Glutamatergic neuron (in vitro differentiated cells): ENCODE data around the gene CIAO2A. TPM values are rescaled to one million over a fixed set of nuclear protein-coding genes. Genes with fewer than 3 reads are reported as not detected.

ENCODE experiments used
- DNase-seq: peaks from one replicate; pipeline ENCODE4 v3.0.0; 2022
- H3K27ac Mint-ChIP-seq: one replicate; pipeline ENCODE4 v1.8.0; 2020; ENCODE audit warnings: mild to moderate bottlenecking, mixed read lengths, inconsistent platforms; ENCODE audit not compliant: unreplicated experiment
- H3K27me3 Mint-ChIP-seq: one replicate; pipeline ENCODE4 v1.8.0; 2020; ENCODE audit warnings: mild to moderate bottlenecking, moderate library complexity, mixed read lengths, inconsistent platforms; ENCODE audit not compliant: unreplicated experiment
- H3K36me3 Mint-ChIP-seq: one replicate; pipeline ENCODE4 v1.8.0; 2020; ENCODE audit warnings: mild to moderate bottlenecking, mixed read lengths, inconsistent platforms; ENCODE audit not compliant: unreplicated experiment
- H3K4me1 Mint-ChIP-seq: one replicate; pipeline ENCODE4 v1.8.0; 2020; ENCODE audit warnings: mild to moderate bottlenecking, low read depth, mixed read lengths, inconsistent platforms; ENCODE audit not compliant: unreplicated experiment
- H3K4me3 Mint-ChIP-seq: one replicate; pipeline ENCODE4 v1.8.0; 2020; ENCODE audit warnings: mild to moderate bottlenecking, mixed read lengths, inconsistent platforms; ENCODE audit not compliant: unreplicated experiment
- H3K9me3 Mint-ChIP-seq: one replicate; pipeline ENCODE4 v1.8.0; 2020; ENCODE audit warnings: mild to moderate bottlenecking, moderate library complexity, mixed read lengths, inconsistent platforms; ENCODE audit not compliant: unreplicated experiment
- CTCF ChIP-seq: fragments of 200-600 bp; sonication (generic); IDR thresholded peaks from one replicate; pipeline ENCODE4 v1.5.0; 2021; ENCODE audit not compliant: partially characterized antibody, unreplicated experiment
- total RNA-seq: library from RNA; stranded (reverse); fragmentation: NEBNext Ultra II Directional; extraction: Animal tissue kit (Norgen Biotek cat#: 25700); gene quantifications from one replicate; pipeline ENCODE4 v1.2.1, GENCODE V29; 2021; ENCODE audit not compliant: unreplicated experiment

Gene CIAO2A
- total RNA-seq, 1 donor from 2014 or later = 35.5 TPM

DNA sequence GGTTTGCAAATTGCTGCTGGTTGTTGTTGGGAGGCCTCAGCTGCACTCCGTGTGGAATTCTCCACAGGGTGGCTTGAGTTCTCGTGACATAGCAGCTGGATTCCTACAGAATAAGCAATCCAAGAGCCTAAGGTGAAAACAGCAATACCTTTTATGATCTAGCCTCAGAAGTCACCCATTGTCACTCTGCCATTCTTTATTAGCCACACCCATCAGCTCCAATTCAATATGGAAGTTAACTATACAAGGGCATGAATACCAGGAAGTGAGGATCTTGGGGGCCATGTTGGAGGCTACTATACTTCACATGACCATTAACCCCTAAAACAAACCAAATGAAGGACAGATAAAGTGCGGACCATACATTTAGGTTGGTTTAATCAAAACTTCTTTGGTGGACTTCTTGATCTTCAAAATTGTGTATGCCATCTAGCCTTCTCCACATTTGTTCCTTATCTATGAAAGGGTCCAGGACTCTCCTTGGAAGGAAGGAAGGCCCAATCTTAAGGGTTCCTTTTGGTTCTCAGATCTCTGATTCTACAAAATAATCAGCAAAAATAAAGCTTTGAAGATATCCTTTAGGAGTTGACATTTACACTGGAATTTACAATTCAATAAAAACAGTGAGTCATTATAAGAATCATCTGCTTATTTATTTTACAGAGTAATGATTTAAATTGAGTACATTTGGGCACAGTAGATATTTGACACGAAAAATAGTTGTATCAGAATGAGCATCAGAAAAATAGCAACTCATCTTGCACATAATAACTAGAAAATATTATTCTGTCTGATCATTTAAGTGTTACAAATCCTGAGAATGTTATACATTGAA, 21.5 kb downstream of the CIAO2A start:
- peaks cover 4% of the 10 kb centered on the region for H3K4me1 Mint-ChIP-seq
- DNase-seq = no peak
- H3K9me3 Mint-ChIP-seq = no peaks in the 10 kb centered on the region
- H3K27ac Mint-ChIP-seq = no peak overlapping the region
- no peaks in the 10 kb centered on the region for H3K27me3 Mint-ChIP-seq
- TF ChIP-seq CTCF = no peak
- no peak overlapping the region for H3K4me3 Mint-ChIP-seq
- H3K36me3 Mint-ChIP-seq = no peaks in the 10 kb centered on the region

GRCh38 chr15:64070965-64071851, 22.4 kb downstream of the CIAO2A start:
- no peak for TF ChIP-seq CTCF
- H3K36me3 Mint-ChIP-seq = no peaks in the 10 kb centered on the region
- no peaks in the 10 kb centered on the region for H3K27me3 Mint-ChIP-seq
- H3K9me3 Mint-ChIP-seq = no peaks in the 10 kb centered on the region
- no peak overlapping the region for H3K27ac Mint-ChIP-seq
- H3K4me3 Mint-ChIP-seq = no peak overlapping the region
- no peak for DNase-seq
- peaks cover 4% of the 10 kb centered on the region for H3K4me1 Mint-ChIP-seq

- Mint-ChIP-seq H3K9me3 (no peaks in the 10 kb centered on the region), H3K27me3 (no peaks in the 10 kb centered on the region), H3K27ac (no peak overlapping the region), H3K4me1 (peaks cover 4% of the 10 kb centered on the region), H3K4me3 (no peak overlapping the region), H3K36me3 (no peaks in the 10 kb centered on the region)
- no peak for TF ChIP-seq CTCF
- no peak for DNase-seq
Measured at GRCh38 chr15:64070106-64070505, 23.5 kb downstream of the CIAO2A start.

DNA sequence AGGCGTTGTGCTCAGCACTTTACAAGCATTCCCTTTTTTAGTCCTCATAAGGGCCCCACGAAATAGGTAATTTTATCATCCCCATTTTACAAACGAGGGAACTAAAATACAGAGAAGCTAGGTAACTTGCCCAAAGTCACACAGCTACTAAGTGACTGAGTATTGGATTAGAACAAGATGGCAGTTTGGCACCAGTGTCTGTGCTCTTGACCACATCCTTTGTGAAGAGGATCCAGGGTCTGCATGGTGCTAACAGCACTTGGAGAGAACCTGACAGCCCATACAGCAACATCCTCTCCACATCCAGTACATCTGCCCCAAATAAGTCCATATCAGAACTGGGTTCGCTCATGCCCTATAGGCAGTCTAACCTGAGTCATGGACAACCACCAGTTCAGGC, 25.5 kb downstream of the CIAO2A start:
- no peaks in the 10 kb centered on the region for H3K27me3 Mint-ChIP-seq
- no peak overlapping the region for H3K4me3 Mint-ChIP-seq
- H3K9me3 Mint-ChIP-seq = no peaks in the 10 kb centered on the region
- peaks cover 4% of the 10 kb centered on the region for H3K4me1 Mint-ChIP-seq
- no peak for TF ChIP-seq CTCF
- H3K27ac Mint-ChIP-seq = no peak overlapping the region
- DNase-seq = no peak
- no peaks in the 10 kb centered on the region for H3K36me3 Mint-ChIP-seq

DNA sequence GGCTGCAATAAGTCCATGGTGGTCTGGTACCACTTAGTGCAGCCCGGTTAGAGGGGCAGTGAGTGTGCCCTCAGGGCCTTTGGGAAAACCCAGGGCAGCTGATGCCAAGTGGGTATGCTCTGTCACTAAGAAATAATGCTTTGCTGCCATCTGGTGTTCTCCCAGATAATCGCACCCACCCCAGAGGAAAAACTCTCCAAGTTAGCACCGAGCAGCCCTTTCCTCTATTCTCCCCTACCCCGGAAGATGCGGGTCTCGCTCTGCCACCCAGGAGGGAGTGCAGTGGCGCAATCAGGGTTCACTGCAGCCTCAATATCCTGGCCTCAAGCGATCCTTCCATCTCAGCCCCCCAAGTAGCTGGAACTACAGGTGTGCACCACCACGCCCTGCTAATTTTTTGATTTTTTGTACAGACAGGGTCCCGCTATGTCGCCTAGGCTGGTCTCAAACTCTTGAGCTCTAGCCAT, 26.0 kb downstream of the CIAO2A start:
- Mint-ChIP-seq H3K4me3 (no peak overlapping the region), H3K27me3 (no peaks in the 10 kb centered on the region), H3K4me1 (peaks cover 4% of the 10 kb centered on the region), H3K36me3 (no peaks in the 10 kb centered on the region), H3K9me3 (no peaks in the 10 kb centered on the region), H3K27ac (no peak overlapping the region)
- peak; percentile 81 for TF ChIP-seq CTCF
- DNase-seq = peak; percentile 78
